Measurements from ENCODE around the gene AGAP2.

DNA sequence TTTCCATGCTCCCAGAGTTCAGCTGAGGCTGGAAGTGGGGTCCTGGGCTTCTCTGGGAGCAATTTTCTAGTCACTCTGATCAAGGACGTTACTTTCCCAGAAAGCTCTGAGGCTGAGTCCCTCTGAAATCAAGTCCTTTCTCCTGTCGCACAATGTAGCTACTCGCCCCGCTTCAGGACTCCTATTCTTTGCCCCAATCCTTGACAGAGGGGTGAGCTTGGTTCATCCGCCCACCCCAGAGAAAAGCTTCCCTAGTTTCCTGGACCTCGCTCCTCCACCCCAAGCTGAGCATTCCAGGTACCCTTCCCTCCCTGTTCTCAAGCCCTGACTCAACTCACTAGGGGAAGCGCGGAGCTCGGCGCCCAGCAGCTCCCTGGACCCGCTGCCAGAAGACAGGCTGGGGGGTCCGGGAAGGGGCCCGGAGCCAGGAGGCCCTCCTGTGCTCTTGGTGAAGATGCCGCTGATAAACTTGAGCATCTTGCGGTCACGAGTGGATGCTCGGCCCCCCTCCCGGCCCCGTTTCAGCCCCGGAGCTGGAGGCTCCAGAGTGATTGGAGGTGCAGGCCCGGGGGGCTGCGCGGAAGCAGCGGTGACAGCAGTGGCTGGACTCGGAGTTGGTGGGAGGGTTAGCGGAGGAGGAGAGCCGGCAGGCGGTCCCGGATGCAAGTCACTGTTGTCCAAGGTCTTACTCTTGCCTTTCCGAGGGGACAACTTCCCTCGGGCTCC lies 1.6 kb downstream of the AGAP2 start:
- TF ChIP-seq, protein P1, sequence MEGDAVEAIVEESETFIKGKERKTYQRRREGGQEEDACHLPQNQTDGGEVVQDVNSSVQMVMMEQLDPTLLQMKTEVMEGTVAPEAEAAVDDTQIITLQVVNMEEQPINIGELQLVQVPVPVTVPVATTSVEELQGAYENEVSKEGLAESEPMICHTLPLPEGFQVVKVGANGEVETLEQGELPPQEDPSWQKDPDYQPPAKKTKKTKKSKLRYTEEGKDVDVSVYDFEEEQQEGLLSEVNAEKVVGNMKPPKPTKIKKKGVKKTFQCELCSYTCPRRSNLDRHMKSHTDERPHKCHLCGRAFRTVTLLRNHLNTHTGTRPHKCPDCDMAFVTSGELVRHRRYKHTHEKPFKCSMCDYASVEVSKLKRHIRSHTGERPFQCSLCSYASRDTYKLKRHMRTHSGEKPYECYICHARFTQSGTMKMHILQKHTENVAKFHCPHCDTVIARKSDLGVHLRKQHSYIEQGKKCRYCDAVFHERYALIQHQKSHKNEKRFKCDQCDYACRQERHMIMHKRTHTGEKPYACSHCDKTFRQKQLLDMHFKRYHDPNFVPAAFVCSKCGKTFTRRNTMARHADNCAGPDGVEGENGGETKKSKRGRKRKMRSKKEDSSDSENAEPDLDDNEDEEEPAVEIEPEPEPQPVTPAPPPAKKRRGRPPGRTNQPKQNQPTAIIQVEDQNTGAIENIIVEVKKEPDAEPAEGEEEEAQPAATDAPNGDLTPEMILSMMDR (IDR thresholded peaks at IDR 0.05), result no peak
- no peak for TF ChIP-seq POLR2A (IDR thresholded peaks at IDR 0.05)
